ENCODE results near the gene CPVL.

The CPVL gene

DNA sequence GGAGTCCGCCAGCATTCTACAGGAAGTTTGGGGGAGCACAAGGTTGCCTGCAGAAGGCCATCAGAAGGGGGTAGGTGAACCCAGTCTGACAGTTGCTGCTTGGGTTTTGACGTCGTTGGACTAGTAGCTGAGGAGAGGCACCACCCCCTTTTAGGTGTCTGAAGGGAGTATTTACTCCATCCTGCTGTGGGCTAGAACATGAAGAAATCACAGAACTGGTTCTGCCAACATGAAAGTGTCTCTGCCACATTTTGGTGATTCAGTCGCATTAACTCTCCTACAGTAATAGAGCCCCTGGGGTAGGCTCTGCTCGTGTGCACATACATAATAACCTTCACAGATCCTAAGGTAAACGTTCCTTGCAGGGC, 187.4 kb downstream of the CPVL start:
- DNase-seq = no peak

DNA sequence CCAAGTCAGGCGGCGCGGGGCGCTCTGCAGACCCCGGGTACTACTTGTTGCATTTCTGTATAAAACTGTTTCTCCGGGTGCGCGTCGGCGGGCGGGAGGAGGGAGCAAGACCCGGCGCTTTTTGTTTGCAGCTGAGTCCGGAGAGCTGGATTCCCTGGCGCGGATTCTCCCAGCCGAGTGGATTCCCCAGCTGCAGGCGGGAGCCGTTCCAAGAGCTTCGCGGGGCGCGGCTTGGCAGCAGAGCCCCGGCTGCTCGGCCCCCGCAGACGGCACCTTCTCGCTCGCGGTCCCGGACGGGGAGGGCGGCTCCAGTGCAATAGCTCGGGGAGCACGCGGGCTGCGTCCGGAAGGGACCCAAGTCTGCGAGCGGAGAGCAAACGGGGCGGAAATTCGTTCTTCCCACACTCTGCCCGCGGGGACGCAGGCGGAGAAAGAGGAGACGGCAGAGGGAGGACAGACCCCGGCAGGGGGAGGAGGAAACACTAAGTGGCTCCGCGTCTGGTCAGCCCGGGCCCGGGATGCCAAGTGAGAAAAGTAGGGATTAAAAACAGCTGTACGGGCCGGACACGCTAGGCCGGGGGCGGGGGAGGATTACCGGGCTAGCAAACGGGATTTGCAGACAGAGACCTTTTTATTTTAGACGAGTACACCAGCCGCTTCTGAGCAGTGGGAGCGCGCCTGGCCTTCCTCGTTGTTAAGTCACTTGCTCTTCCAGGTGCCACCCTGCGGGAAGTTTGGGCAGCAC, 187.9 kb downstream of the CPVL start, which contains the start of gene TRIL:
Gene TRIL (minus strand): TSS at position 96 of the 745 bp plus-strand sequence. CDS start 284 bp downstream, outside the sequence.
- peak; percentile 92 for DNase-seq

DNA sequence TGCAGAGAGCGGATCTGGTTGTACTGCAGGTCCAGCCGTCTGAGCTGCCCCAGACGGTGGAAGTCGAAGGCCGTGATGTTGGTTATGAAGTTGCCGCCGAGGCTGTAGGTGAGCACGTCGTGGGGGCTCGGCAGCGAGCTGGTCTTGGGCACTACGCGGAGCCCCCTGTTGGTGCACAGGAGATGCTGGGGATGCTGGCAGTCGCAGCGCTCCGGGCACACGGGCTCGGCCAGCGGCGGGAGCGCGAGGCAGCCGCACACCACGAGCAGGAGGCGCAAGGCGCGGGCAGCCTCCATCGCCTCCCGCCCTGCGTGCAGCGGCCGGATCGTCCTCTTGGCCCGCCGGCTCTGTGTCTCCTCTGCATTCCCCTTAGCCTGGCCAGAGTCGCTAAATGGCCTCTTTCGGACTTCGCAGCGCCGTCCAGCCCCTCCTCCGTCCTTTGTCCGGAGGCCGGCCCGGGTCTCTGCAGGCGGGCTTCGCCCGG, 188.5 kb downstream of the CPVL start:
- no peak for DNase-seq

DNA sequence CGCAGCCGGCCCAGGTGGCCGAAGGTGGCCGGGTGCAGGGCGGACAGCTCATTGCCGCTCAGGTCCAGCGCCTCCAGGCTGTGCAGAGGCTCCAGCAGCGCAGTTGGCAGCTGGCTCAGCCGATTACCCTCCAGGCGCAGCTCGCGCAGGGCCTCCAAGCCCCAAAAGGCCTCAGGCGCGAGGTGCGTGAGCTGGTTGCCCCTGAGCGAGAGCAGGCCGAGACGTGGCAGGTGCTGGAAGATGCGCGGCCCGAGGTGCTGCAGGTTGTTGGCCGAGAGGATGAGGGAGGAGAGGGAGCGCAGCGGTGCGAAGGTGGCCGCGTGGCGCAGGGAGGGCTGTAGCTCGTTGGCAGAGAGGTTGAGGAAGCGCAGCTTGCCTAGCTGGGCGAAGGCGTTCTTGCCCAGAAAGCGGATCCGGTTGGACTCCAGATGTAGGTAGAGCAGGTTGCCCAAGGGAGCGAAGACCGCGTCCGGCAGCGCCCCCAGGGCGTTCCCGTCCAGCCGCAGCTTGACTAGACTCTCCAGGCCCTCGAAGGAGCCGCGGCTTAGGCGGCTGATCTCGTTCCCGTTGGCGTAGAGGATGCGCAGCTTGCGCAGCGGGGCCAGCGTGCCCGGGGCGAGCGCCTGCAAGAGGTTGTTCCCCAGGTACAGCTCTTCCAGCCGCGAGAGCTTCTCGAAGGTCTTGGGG, 189.1 kb downstream of the CPVL start:
- DNase-seq = peak; percentile 61

DNA sequence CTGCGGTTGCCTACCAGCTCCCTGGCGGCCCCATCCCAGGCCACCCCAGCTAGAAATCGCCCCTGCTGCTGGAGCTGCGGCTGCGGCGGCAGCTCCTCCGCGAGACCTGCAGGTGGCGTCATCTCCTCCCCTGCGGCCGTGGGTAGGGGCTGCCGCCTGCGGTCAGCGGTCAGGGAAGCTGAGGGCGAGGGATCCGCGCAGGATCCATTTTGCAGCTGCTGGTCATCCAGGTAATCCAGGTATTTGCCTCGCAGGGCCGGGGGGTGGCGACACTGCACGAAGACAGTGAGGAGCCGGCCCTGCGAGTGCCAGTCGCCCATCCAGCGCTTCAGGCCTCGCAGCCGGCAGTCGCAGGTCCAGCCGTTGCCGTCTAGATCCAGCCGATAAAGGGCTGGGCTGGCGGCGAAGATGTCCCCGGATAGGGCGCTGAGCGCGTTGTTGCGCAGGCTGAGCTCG, 189.7 kb downstream of the CPVL start:
- DNase-seq = peak; percentile 77

DNA sequence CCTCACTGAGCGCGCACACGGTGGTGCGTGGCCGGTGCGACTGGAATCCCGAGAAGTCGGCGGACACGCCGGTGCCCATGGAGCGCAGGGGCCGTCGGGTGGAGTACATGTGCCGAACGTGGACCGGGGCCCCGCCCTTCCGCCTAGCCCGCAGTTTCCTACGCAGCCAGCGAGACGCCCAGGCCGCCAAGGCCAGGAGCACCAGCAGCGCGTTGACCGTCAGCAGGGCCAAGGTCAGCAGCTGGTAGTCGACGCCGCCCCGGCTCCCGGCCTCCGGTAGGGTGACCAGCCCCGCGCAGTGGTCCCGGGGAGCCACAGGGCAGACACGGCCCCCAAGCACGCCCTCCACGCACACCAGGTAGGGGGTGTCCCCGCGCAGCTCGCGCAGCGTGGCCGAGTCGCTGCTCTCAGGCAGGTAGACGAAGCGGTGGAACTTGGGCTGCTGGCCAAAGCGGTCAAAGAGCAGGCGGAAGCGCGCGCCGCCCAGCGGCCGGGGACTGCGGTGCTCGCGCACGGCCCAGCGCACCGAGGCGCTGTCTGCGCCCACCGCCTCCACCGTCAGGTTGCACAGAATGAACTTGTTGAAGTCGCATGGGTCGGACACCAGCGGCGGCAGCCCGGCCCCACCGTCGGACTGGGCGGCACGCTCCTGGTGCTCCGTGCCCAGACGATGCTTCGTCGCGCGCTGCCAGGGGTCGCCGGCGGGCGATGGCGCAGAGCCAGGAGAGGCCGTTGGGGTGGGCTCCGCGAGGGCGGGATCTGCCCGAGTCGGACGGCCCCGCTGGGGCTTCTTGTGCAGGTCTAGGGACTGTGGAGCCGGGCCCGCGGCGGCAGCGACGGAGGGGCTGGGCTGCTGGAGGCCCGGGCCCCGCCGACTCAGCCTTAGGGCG, 190.4 kb downstream of the CPVL start:
- peak; percentile 81 for DNase-seq

DNA sequence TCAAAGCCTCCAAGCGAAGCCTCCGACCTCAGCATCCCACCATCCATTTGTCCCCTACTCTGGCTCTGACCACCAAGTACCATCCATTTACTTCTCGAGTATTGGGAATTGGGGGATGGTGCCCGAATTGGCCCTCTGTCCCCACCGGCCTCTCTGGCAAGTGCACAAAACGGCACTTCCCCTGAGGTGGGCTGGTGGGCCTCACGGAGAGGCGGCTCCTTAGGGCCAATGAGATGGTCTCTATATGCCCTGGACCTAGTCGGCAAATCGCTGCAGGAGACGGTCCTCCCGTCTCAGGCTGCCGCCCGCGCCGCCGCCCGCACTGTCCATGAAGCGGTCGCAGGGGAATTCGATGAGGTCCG, 191.0 kb downstream of the CPVL start:
- no peak for DNase-seq

DNA sequence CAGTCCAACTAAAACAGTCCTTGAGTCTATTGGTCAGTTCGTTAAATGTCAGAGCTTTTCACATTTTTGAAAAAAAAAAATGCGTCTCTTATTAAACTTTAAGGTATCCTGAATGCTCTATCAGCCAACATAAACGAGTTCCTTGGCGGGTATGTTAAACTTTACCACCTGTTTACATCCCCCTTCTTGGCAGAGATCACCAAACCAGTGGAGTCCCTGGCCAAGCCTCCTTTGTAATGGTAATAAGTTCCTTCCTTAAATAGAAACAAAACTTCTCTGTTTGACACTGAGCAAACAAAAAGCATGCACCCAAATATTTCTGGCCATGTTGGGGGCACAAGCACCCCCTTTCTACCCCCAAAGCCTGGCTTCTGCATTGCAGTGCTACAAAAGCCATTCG, 191.4 kb downstream of the CPVL start:
- DNase-seq = no peak

DNA sequence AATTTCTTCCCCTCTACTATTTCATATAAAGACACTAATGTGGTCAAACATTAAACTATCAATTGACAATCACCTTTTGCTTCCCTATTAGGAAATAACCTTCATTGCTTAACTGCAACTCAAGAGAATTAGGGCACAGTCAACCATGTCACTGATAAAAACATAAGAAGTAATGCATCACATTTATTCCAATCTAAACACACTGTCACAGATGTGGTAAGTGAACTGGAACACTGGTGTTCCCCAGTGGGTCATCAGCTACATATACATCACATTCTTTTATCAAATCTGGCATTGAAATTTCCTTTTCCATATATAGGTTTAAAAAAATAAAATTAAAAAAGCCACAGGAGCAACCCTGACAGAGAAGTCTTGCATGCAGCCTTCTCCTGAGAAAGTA, 191.9 kb downstream of the CPVL start:
- DNase-seq = no peak

DNA sequence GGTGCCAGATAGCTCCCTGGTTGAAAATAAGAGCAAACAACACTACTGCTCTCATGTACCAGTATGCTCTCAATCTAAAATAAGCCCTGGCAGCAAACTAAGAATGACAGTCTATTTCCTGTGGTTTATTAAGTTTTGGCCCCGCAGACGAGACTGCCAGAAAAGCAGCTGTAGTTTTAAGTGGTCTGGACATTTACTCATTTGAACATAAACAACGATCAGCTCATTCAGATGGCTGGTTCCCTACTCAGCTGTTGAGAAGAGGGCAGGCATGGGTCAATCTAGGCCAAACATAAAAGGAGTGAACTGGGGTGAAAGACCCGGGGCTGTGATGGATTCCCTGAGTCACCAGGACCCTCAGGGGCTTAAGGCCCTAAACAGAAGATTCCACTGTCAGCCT, 192.7 kb downstream of the CPVL start:
- DNase-seq = peak; percentile 56

All from left hindlimb (tissue), 1 donor.